CD1c-positive myeloid dendritic cell (primary cell): ENCODE measurements around the gene TMEM168.

Experiments
- DNase-seq: peaks from one replicate; pipeline ENCODE4 v3.0.0-alpha.2; 2016; ENCODE audit errors: extremely low spot score

TMEM168 gene

GRCh38 chr7:112715525-112715924 lies 74.7 kb downstream of the TMEM168 start:
- no peak for DNase-seq

DNA sequence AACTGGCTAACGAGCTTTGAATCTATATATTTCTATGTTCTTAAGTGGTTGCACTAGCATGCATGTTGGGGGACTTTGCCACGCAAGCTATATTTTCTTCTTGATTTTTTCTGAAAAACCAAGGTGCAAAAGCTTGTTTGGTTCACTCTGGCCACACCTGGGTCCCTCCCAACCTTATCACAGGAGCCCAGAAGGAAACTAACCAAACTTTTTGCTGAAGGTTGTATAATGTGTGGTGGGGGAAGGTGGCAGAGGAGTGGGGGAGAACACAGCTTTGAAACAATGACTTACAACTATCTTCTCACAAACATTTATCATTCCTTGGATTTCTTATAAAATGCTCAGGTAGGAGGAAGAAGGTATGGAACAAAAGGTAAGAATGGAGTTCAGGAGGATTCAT lies 75.3 kb downstream of the TMEM168 start:
- DNase-seq = no peak
